ENCODE measurements around the gene STON2. TPM values are rescaled to one million over a fixed set of nuclear protein-coding genes. Genes with fewer than 3 reads are reported as not detected.

The STON2 gene
- total and polyA plus RNA-seq, 4 donors: 1.9 to 30.0 (median 7.3) TPM

DNA sequence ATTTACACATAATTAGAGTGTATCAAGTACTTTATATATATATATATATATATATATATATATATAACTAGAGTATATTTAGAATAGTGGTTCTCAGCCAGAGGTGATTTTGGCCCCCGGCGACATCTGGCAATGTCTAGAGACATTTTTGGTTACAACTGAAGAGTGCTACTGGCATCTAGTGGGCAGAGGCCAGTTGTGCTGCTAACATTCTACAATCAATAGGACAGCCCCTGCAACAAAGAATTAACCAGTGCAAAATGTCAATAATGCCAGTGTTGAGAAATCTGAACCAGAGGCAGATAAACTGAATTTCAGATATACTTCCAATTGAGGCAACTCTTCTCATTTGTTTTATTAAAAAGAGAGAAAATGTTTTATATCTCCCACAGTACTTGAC, 188.3 kb downstream of the STON2 start:
- no peaks in the 10 kb centered on the region for H3K27me3 ChIP-seq (ENCODE audit: control insufficient read depth in 4 of 4, insufficient read depth in 4 of 4, low read length in 3 of 4)
- WGBS: 19% methylated on average over 2 of the region's 2 CpGs
- DNase-seq (ENCODE audit: low spot score): no peak
- H3K36me3 ChIP-seq (ENCODE audit: control insufficient read depth in 4 of 4, insufficient read depth in 3 of 4, low read depth in 1 of 4, low read length in 3 of 4): peaks cover 5 to 10% (median 8%) of the 10 kb centered on the region in 4 donors
- H3K4me1 ChIP-seq (ENCODE audit: control insufficient read depth in 4 of 4, insufficient read depth in 4 of 4, low read length in 3 of 4): peaks cover 2 to 45% (median 32%) of the 10 kb centered on the region in 4 donors
- H3K9me3 ChIP-seq (ENCODE audit: control insufficient read depth in 4 of 4, low read length in 3 of 4): no peaks in the 10 kb centered on the region
- H3K4me3 ChIP-seq (ENCODE audit: low read depth in 1 of 3, low read length in 3 of 3): no peak overlapping the region
- peak overlapping the region in 1 of 2 donors; percentile 15 for H3K27ac ChIP-seq (ENCODE audit: low read depth in 1 of 2, low read length in 2 of 2)
- H3K9ac ChIP-seq (ENCODE audit: low read depth in 1 of 2, low read length in 2 of 2): no peak overlapping the region
- TF ChIP-seq RXRA (IDR thresholded peaks at IDR 0.05) (peak in 1 of 2 donors; percentile 34), RAD21 (IDR thresholded peaks at IDR 0.05) (peak; percentile 81 to 88), FOXA1 (IDR thresholded peaks at IDR 0.05) (peak; percentile 79), FOXA2 (IDR thresholded peaks at IDR 0.05) (peak; percentile 88), HNF4G (IDR thresholded peaks at IDR 0.05) (no peak), REST (IDR thresholded peaks at IDR 0.05) (no peak), HNF4A (conservative IDR thresholded peaks at IDR 0.05) (peak; percentile 42 to 60), NR2F2 (IDR thresholded peaks at IDR 0.05) (no peak), YY1 (IDR thresholded peaks at IDR 0.05) (peak; percentile 65)
- TF ChIP-seq, protein P1, sequence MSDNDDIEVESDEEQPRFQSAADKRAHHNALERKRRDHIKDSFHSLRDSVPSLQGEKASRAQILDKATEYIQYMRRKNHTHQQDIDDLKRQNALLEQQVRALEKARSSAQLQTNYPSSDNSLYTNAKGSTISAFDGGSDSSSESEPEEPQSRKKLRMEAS (IDR thresholded peaks at IDR 0.05): peak; percentile 21
- TF ChIP-seq, protein P2, sequence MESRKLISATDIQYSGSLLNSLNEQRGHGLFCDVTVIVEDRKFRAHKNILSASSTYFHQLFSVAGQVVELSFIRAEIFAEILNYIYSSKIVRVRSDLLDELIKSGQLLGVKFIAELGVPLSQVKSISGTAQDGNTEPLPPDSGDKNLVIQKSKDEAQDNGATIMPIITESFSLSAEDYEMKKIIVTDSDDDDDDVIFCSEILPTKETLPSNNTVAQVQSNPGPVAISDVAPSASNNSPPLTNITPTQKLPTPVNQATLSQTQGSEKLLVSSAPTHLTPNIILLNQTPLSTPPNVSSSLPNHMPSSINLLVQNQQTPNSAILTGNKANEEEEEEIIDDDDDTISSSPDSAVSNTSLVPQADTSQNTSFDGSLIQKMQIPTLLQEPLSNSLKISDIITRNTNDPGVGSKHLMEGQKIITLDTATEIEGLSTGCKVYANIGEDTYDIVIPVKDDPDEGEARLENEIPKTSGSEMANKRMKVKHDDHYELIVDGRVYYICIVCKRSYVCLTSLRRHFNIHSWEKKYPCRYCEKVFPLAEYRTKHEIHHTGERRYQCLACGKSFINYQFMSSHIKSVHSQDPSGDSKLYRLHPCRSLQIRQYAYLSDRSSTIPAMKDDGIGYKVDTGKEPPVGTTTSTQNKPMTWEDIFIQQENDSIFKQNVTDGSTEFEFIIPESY (IDR thresholded peaks at IDR 0.05): no peak
- TF ChIP-seq, protein P3, sequence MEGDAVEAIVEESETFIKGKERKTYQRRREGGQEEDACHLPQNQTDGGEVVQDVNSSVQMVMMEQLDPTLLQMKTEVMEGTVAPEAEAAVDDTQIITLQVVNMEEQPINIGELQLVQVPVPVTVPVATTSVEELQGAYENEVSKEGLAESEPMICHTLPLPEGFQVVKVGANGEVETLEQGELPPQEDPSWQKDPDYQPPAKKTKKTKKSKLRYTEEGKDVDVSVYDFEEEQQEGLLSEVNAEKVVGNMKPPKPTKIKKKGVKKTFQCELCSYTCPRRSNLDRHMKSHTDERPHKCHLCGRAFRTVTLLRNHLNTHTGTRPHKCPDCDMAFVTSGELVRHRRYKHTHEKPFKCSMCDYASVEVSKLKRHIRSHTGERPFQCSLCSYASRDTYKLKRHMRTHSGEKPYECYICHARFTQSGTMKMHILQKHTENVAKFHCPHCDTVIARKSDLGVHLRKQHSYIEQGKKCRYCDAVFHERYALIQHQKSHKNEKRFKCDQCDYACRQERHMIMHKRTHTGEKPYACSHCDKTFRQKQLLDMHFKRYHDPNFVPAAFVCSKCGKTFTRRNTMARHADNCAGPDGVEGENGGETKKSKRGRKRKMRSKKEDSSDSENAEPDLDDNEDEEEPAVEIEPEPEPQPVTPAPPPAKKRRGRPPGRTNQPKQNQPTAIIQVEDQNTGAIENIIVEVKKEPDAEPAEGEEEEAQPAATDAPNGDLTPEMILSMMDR (IDR thresholded peaks at IDR 0.05; ENCODE audit: low read depth, low read length, missing input control): peak; percentile 87

Small RNA genes lying within 50 kb of the gene (small RNA-seq; reads per million reads assigned to genes)
- gene DYNLL1P1 (not detected), gene DYNLL1P2 (not detected)

Other genes starting within 250 kb of the STON2 start
- gene GTF2A1, start 179.4 kb downstream of the STON2 start, total RNA-seq: 10 to 100 TPM; 13.6 to 22.1 TPM
- 1 to 10 TPM; 2.9 to 5.8 TPM for gene GTF2A1, start 179.4 kb downstream of the STON2 start, polyA plus RNA-seq
- gene SEL1L, start 133.5 kb upstream of the STON2 start, total RNA-seq: 100 to 1,000 TPM in 1 of 2 donors, 10 to 100 TPM in 1; 44.9 to 117 TPM
- 10 to 100 TPM; 40.7 to 46.3 TPM for gene SEL1L, start 133.5 kb upstream of the STON2 start, polyA plus RNA-seq